Neural progenitor cell (in vitro differentiated cells): ENCODE measurements around the gene CHCHD6.

Experiments
- EZH2 ChIP-seq: fragments of 200-600 bp; sonication (generic); IDR thresholded peaks from 2 replicates; pipeline ENCODE4 v1.6.1; 2017; ENCODE audit warnings: antibody characterized with exemption, mild to moderate bottlenecking, moderate library complexity
- EZH2phosphoT487 ChIP-seq: fragments of 200-600 bp; sonication (generic); IDR thresholded peaks from 2 replicates; pipeline ENCODE4 v1.6.1; 2017; ENCODE audit warnings: antibody characterized with exemption
- TF ChIP-seq, protein P1 (sequence below): fragments of 200-600 bp; sonication (generic); IDR thresholded peaks from 2 replicates; pipeline ENCODE4 v1.5.1; 2017; ENCODE audit warnings: antibody characterized with exemption, mild to moderate bottlenecking

DNA sequence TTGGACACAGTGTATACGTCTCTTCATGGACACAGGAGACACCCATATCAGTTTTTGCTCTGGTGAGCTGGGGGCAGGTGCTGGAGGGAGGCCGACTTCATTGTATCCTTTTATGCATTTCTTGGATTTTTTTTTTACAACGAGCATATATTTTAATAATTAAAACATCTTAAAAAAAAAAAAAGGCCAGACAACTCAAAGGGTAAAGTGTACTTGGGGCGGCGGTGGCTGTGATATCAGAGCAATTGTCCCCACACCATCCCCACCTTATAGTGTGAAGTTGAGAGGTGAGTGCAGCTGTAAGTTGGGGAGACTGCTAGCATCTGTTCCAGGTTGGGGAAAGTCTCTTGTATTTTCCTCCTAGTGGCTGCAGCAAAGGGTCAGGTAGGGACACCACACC lies 266.9 kb downstream of the CHCHD6 start:
- no peak for TF ChIP-seq EZH2
- TF ChIP-seq, protein P1, sequence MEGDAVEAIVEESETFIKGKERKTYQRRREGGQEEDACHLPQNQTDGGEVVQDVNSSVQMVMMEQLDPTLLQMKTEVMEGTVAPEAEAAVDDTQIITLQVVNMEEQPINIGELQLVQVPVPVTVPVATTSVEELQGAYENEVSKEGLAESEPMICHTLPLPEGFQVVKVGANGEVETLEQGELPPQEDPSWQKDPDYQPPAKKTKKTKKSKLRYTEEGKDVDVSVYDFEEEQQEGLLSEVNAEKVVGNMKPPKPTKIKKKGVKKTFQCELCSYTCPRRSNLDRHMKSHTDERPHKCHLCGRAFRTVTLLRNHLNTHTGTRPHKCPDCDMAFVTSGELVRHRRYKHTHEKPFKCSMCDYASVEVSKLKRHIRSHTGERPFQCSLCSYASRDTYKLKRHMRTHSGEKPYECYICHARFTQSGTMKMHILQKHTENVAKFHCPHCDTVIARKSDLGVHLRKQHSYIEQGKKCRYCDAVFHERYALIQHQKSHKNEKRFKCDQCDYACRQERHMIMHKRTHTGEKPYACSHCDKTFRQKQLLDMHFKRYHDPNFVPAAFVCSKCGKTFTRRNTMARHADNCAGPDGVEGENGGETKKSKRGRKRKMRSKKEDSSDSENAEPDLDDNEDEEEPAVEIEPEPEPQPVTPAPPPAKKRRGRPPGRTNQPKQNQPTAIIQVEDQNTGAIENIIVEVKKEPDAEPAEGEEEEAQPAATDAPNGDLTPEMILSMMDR, result no peak
- no peak for TF ChIP-seq EZH2phosphoT487
